Activated CD4-positive, alpha-beta T cell treated with anti-CD3 and anti-CD28 coated beads, Interleukin-2, amount 50 U/mL, for 16 hours (primary cell): ENCODE measurements around the gene S100P.

ENCODE experiments used
- DNase-seq: peaks from one replicate; pipeline ENCODE4 v3.0.0-alpha.2; 2020

Gene S100P

GRCh38 chr4:6727081-6727942, 33.6 kb downstream of the S100P start:
- no peak for DNase-seq

- DNase-seq: no peak
Observed at GRCh38 chr4:6727943-6728250, 34.2 kb downstream of the S100P start.

- DNase-seq: no peak
Observed at GRCh38 chr4:6728320-6729029, 34.8 kb downstream of the S100P start.

- no peak for DNase-seq
Observed at GRCh38 chr4:6730603-6731317, 37.1 kb downstream of the S100P start.

GRCh38 chr4:6731318-6731675, 37.6 kb downstream of the S100P start:
- no peak for DNase-seq

GRCh38 chr4:6731780-6732179, 38.1 kb downstream of the S100P start:
- DNase-seq: no peak

GRCh38 chr4:6732441-6733357, 39.0 kb downstream of the S100P start:
- no peak for DNase-seq

- no peak for DNase-seq
Observed at GRCh38 chr4:6733358-6734164, 39.9 kb downstream of the S100P start.

- no peak for DNase-seq
Observed at GRCh38 chr4:6734165-6734786, 40.6 kb downstream of the S100P start.

- no peak for DNase-seq
Observed at GRCh38 chr4:6739920-6740319, 46.2 kb downstream of the S100P start.

- no peak for DNase-seq
Observed at GRCh38 chr4:6740347-6740746, 46.7 kb downstream of the S100P start.

- peak; percentile 18 for DNase-seq
Observed at GRCh38 chr4:6742507-6742906, 48.8 kb downstream of the S100P start.

GRCh38 chr4:6742989-6743388, 49.3 kb downstream of the S100P start:
- no peak for DNase-seq
